ENCODE results near the gene PPFIA2. TPM values are rescaled to one million over a fixed set of nuclear protein-coding genes. Genes with fewer than 3 reads are reported as not detected.

PPFIA2 gene
- total RNA-seq, 4 donors from 2014 or later = 0.81 to 25.2 (median 4.9) TPM

- no peak overlapping the region for H3K27ac ChIP-seq
- no peak for ATAC-seq
- no peaks in the 10 kb centered on the region for H3K9me3 ChIP-seq
- H3K4me3 ChIP-seq = no peak overlapping the region
- no peaks in the 10 kb centered on the region for H3K4me1 ChIP-seq
- H3K27me3 ChIP-seq = no peaks in the 10 kb centered on the region
- no peaks in the 10 kb centered on the region for H3K36me3 ChIP-seq
- no peak for TF ChIP-seq EP300 (IDR thresholded peaks at IDR 0.05)
- WGBS, 2 donors (ENCODE audit: low coverage in 1 of 2) = 67 to 75% methylated on average over 3 of the region's 3 CpGs
Observed at GRCh38 chr12:81395431-81395830, 363.7 kb downstream of the PPFIA2 start.

GRCh38 chr12:81389550-81390099 lies 369.5 kb downstream of the PPFIA2 start:
- no peak for ATAC-seq

DNA sequence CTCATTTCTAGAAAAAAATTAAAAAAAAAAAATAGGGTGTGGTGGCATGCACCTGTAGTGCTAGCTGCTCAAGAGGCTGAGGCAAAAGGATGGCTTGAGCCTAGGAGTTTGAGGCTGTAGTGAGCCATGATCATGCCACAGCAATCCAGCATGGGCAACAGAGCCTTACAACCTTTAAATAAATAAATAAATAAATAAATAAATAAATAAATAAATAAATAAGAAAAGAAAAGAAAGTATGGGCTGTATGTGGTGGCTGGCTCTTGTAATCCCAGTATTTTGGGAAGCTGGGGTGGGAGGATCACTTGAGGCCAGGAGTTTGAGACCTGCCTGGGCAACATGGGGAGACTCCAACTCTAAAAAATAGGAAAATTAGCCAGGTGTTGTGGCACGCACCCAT lies 373.0 kb downstream of the PPFIA2 start:
- Histone ChIP-seq H3K4me3 (no peak overlapping the region), H3K4me1 (no peaks in the 10 kb centered on the region), H3K36me3 (no peaks in the 10 kb centered on the region), H3K27me3 (no peaks in the 10 kb centered on the region), H3K27ac (no peak overlapping the region), H3K9me3 (no peaks in the 10 kb centered on the region)
- no peak for ATAC-seq
- TF ChIP-seq POLR2A (IDR thresholded peaks at IDR 0.05) (no peak), EP300 (IDR thresholded peaks at IDR 0.05) (no peak), CTCF (IDR thresholded peaks at IDR 0.05) (no peak), POLR2AphosphoS5 (IDR thresholded peaks at IDR 0.05) (no peak)
- 67 to 100% methylated on average over 1 of the region's 1 CpG for WGBS, 2 donors (ENCODE audit: low coverage in 1 of 2)

More at GRCh38 chr12:81389550-81390099, 369.5 kb downstream of the PPFIA2 start:
- H3K9me3 ChIP-seq = no peaks in the 10 kb centered on the region
- no peak for TF ChIP-seq POLR2A (IDR thresholded peaks at IDR 0.05)
- TF ChIP-seq POLR2AphosphoS5 (IDR thresholded peaks at IDR 0.05) = no peak
- no peak for TF ChIP-seq EP300 (IDR thresholded peaks at IDR 0.05)
- TF ChIP-seq CTCF (IDR thresholded peaks at IDR 0.05) = no peak
- H3K27ac ChIP-seq = no peak overlapping the region
- H3K4me3 ChIP-seq = no peak overlapping the region
- H3K36me3 ChIP-seq = no peaks in the 10 kb centered on the region
- no peaks in the 10 kb centered on the region for H3K27me3 ChIP-seq
- WGBS, 2 donors (ENCODE audit: low coverage in 1 of 2) = 90% methylated on average over 7 of the region's 7 CpGs
- H3K4me1 ChIP-seq = no peaks in the 10 kb centered on the region

DNA sequence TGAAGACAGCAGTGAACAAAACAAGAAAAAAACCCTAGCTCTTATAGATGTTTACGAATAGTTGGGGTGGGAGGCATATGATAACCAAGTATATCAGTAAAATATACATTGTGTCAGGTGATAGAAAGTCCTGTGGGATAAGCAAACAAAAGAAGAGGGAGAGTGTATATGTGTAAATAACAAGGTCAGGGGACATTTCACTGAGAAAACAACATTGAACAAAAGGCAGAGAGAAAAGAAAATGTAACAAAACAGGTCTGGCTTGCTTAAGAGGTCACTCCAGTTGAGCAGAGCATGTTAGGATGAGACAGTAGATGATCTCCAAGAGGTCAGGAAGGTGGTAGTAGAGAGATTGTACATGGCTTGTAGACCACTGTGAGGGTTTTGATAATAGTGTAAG lies 377.2 kb downstream of the PPFIA2 start:
- H3K27me3 ChIP-seq = no peaks in the 10 kb centered on the region
- ATAC-seq = no peak

DNA sequence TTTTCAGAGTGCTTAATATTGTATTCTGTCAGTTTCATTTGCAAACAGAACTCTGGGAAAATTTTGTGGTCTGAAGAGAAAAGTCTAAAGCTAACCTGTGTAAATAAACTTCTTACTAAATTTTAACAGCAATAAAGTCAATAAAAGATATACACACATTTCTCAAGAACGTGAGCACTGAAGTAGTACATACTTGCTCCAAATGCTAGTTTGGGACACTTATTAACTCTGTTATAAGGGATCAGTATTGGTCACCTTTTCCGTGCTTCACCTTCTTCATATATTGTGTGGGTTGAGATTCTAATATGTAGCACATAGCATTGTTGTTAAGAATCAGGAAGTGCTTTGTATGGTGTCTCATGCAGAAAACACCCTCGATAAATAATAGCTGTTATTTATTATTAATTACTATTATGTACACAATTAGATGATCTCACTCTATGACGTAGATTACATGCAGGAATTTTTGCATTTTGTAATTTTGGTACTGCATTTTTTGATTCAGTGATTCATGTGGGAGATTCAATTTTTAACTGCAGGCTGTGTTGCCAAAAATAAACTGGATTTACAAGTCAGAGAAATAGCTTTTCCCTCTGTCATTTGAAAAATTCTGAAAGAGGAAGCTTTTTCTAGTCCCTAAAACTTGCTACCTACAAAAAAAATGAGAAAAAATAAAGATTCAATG lies 380.4 kb downstream of the PPFIA2 start:
- WGBS, 2 donors (ENCODE audit: low coverage in 1 of 2) = 61 to 63% methylated on average over 4 of the region's 4 CpGs
- H3K27ac ChIP-seq = no peak overlapping the region
- H3K36me3 ChIP-seq = no peaks in the 10 kb centered on the region
- H3K4me3 ChIP-seq = no peak overlapping the region
- no peaks in the 10 kb centered on the region for H3K27me3 ChIP-seq
- H3K4me1 ChIP-seq = no peaks in the 10 kb centered on the region
- no peaks in the 10 kb centered on the region for H3K9me3 ChIP-seq
- TF ChIP-seq POLR2A (IDR thresholded peaks at IDR 0.05) (no peak), POLR2AphosphoS5 (IDR thresholded peaks at IDR 0.05) (no peak), EP300 (IDR thresholded peaks at IDR 0.05) (no peak), CTCF (IDR thresholded peaks at IDR 0.05) (no peak)
- no peak for ATAC-seq

More for the DNA sequence above, 377.2 kb downstream of the PPFIA2 start:
- no peaks in the 10 kb centered on the region for H3K36me3 ChIP-seq
- no peaks in the 10 kb centered on the region for H3K4me1 ChIP-seq
- TF ChIP-seq POLR2A (IDR thresholded peaks at IDR 0.05) (no peak), EP300 (IDR thresholded peaks at IDR 0.05) (no peak), CTCF (IDR thresholded peaks at IDR 0.05) (no peak), POLR2AphosphoS5 (IDR thresholded peaks at IDR 0.05) (no peak)
- WGBS, 2 donors (ENCODE audit: low coverage in 1 of 2) = 90 to 91% methylated on average over 1 of the region's 1 CpG
- H3K4me3 ChIP-seq = no peak overlapping the region
- H3K9me3 ChIP-seq = no peaks in the 10 kb centered on the region
- no peak overlapping the region for H3K27ac ChIP-seq
